Metanephros (tissue), 1 donor: ENCODE results near the gene CHCT1. TPM values are rescaled to one million over a fixed set of nuclear protein-coding genes. Genes with fewer than 3 reads are reported as not detected.

ENCODE experiments used
- total RNA-seq: library from RNA; depleted of rRNA; stranded (reverse); fragments of >200 nt; gene quantifications from one replicate; pipeline ENCODE4 v1.2.3, GENCODE V29; 2014

CHCT1 gene
- not detected for total RNA-seq

GRCh38 chr17:60422162-60422665, at the start of gene CHCT1:
Gene CHCT1, plus strand, starts transcription at chr17:60422489. Its CDS starts 104 bp downstream, at chr17:60422593.

DNA sequence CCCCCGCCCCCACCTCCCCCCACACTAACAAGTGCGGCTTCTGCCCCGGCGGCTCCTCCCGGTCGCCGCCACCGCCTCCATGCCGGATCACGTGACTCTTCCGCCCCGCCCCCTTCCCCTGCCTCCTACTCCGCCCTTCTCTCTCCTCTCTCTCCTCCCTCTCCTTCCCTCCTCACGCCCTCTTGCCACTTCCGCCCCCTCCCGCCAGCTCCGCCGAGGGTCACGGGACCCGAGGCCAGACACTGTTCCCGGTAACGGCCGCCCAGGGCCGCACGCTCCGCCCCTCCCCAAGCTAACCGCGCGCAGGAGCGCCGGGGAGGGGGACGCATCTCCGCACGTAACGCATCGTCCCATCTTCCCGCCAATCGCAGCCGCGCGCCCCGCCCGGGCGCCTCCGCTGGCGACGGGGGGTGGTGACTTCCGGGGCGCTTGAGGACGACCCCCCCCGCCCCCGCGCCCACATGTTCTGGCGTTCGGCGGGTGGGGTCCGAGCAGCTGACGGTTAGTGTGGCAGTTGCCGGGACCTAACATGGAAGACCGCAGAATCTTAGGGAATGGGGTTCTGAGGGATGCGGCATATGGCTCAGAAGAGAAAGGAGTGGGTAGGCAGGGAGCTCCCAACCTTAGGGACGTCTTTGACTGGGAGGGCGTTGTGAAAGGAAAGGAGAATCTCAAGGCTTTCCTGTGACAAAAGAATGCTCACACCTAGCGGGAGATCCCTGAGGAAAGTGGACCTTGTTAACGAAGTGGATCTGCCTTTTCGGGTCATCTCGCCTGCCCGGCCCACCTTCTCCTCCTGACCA, 30.0 kb upstream of the CHCT1 start, which contains the start of gene USP32:
Gene USP32 (minus strand): TSS at position 92 of the 803 bp plus-strand sequence. CDS start 194 bp downstream, outside the sequence.

Other genes with a start within 250 kb of the CHCT1 start
- 57.3 TPM for gene USP32, start 30.4 kb upstream of the CHCT1 start, total RNA-seq
- gene APPBP2, start 103.8 kb downstream of the CHCT1 start, total RNA-seq, result 47.0 TPM
- gene PPM1D, start 177.7 kb downstream of the CHCT1 start, total RNA-seq, result 15.7 TPM